Endothelial cell of umbilical vein (primary cell): ENCODE data around the gene EPB41L1. TPM values are rescaled to one million over a fixed set of nuclear protein-coding genes. Genes with fewer than 3 reads are reported as not detected.

Experiments
- BruUV-seq: library from RNA; stranded (reverse); fragments of 400-500 nt; replicated peaks from 2 replicates; lab custom pipeline; 2021; lab: Mats Ljungman, UMichigan
- CTCF ChIA-PET: fragments of 300-600, 350-600 bp; sonication (Branson Sonifier 250); formaldehyde crosslinking; loops from one replicate; lab custom pipeline; 2021; ENCODE audit warnings: antibody characterized with exemption, inconsistent platforms; lab: Charles Lee
- POLR2A ChIA-PET: fragments of 300-600, 350-600 bp; sonication (Branson Sonifier 250); formaldehyde crosslinking; loops from one replicate; lab custom pipeline; 2021; ENCODE audit warnings: antibody characterized with exemption, inconsistent platforms; lab: Charles Lee
- DNase-seq: peaks from one replicate; pipeline ENCODE4 v3.0.0-alpha.2; 2011; ENCODE audit warnings: low read depth, low spot score
- FAIRE-seq: peaks from 2 replicates; lab custom pipeline; 2011; peaks lifted over from hg19 to GRCh38; lab: Jason Lieb, UNC
- H2AFZ ChIP-seq: 2 replicates; pipeline ENCODE4 v1.6.0; 2012; ENCODE audit warnings: low read depth, low read length, control low read depth, inconsistent platforms
- H3K27ac ChIP-seq: 2 replicates; pipeline ENCODE4 v1.5.1; 2011; ENCODE audit warnings: low read depth, mild to moderate bottlenecking, control low read depth, low read length, moderate library complexity; ENCODE audit not compliant: insufficient read depth
- H3K27me3 ChIP-seq, 2 experiments: 2 replicates each; pipeline versions ENCODE4 v1.6.0 to v1.6.1; 2011; ENCODE audit warnings: low read length in 2 of 2, mixed read lengths in 1 of 2; ENCODE audit not compliant: control insufficient read depth in 2 of 2, insufficient read depth in 2 of 2
- H3K36me3 ChIP-seq, 2 experiments: 2 replicates in 1 of 2; 3 replicates in 1 of 2; pipeline ENCODE4 v1.5.1; 2011; ENCODE audit warnings: low read length in 2 of 2, mild to moderate bottlenecking in 1 of 2, moderate library complexity in 1 of 2; ENCODE audit not compliant: control insufficient read depth in 2 of 2, insufficient read depth in 2 of 2; ENCODE audit errors: extremely low read depth in 1 of 2
- H3K4me1 ChIP-seq: 3 replicates; pipeline ENCODE4 v1.5.1; 2011; ENCODE audit warnings: mild to moderate bottlenecking, low read length; ENCODE audit not compliant: control insufficient read depth, insufficient read depth; ENCODE audit errors: extremely low read depth
- H3K4me2 ChIP-seq: 2 replicates; pipeline ENCODE4 v1.6.1; 2011; ENCODE audit warnings: low read length, control low read depth, mixed read lengths; ENCODE audit not compliant: insufficient read depth
- H3K4me3 ChIP-seq, 3 experiments: fragments of 200-600 bp in 1 of 3; sonication (generic), shearing (Covaris generic) in 1 of 3; replicated peaks in 1 of 3; 2 replicates each; pipeline ENCODE4 v1.5.1; 2011 to 2016; ENCODE audit warnings: control low read depth in 3 of 3, low read length in 3 of 3, mild to moderate bottlenecking in 2 of 3, inconsistent platforms in 1 of 3, low read depth in 1 of 3, moderate library complexity in 1 of 3; ENCODE audit not compliant: insufficient read depth in 1 of 3
- H3K79me2 ChIP-seq: 2 replicates; pipeline ENCODE4 v1.6.0; 2012; ENCODE audit warnings: low read length, inconsistent platforms; ENCODE audit not compliant: control insufficient read depth, insufficient read depth
- H3K9ac ChIP-seq: replicated peaks from 2 replicates; pipeline ENCODE3; 2011; ENCODE audit warnings: low read length, control low read depth; ENCODE audit not compliant: insufficient read depth; ENCODE audit errors: extremely low read depth
- H3K9me1 ChIP-seq: replicated peaks from 3 replicates; pipeline ENCODE4 v1.6.0; 2011; ENCODE audit warnings: mild to moderate bottlenecking, low read length; ENCODE audit not compliant: control insufficient read depth, insufficient read depth; ENCODE audit errors: extremely low read depth
- H3K9me3 ChIP-seq: replicated peaks from 2 replicates; pipeline ENCODE4 v1.5.1; 2012; ENCODE audit warnings: low read length, inconsistent platforms; ENCODE audit not compliant: control insufficient read depth, insufficient read depth
- H4K20me1 ChIP-seq: replicated peaks from 2 replicates; pipeline ENCODE3; 2011; ENCODE audit warnings: mild to moderate bottlenecking, low read length; ENCODE audit not compliant: control insufficient read depth, insufficient read depth; ENCODE audit errors: extremely low read depth
- CTCF ChIP-seq, 2 donors: IDR thresholded peaks; 1 replicate in 1 of 2; 2 replicates in 1 of 2; pipeline ENCODE4 v1.5.1; 2011; ENCODE audit warnings: low read length in 2 of 2, mild to moderate bottlenecking in 2 of 2, moderate library complexity in 2 of 2, control low read depth in 1 of 2, inconsistent platforms in 1 of 2, low read depth in 1 of 2; ENCODE audit not compliant: insufficient read depth in 1 of 2; ENCODE audit errors: extremely low read depth in 1 of 2
- EZH2 ChIP-seq: IDR thresholded peaks from 2 replicates; pipeline ENCODE4 v1.6.1; 2012; ENCODE audit warnings: borderline replicate concordance, low read depth, mild to moderate bottlenecking, moderate library complexity, low read length, inconsistent platforms; ENCODE audit not compliant: severe bottlenecking
- FOS ChIP-seq: IDR thresholded peaks from 2 replicates; pipeline ENCODE4 v1.6.1; 2011; ENCODE audit warnings: mild to moderate bottlenecking, low read length, moderate library complexity, borderline replicate concordance; ENCODE audit not compliant: insufficient read depth
- GATA2 ChIP-seq: IDR thresholded peaks from 2 replicates; pipeline ENCODE4 v1.7.0; 2011; ENCODE audit warnings: low read depth, mild to moderate bottlenecking, moderate library complexity, mixed read lengths, low read length; ENCODE audit not compliant: insufficient read length, insufficient read depth
- JUN ChIP-seq: IDR thresholded peaks from 2 replicates; pipeline ENCODE4 v1.6.1; 2011; ENCODE audit warnings: borderline replicate concordance, low read depth; ENCODE audit not compliant: insufficient read length, insufficient read depth
- MYC ChIP-seq: IDR thresholded peaks from one replicate; pipeline ENCODE4 v1.6.1; 2011; ENCODE audit warnings: mild to moderate bottlenecking, low read depth, low read length
- POLR2A ChIP-seq: IDR thresholded peaks from 2 replicates; pipeline ENCODE4 v1.6.1; 2012; ENCODE audit warnings: low read depth, mild to moderate bottlenecking, control low read depth, low read length
- POLR2AphosphoS5 ChIP-seq: IDR thresholded peaks from 2 replicates; pipeline ENCODE4 v1.6.1; 2012; ENCODE audit warnings: low read depth, mild to moderate bottlenecking, control low read depth, low read length, moderate library complexity; ENCODE audit not compliant: insufficient read depth
- dilution Hi-C: fragments of 300-500 bp; cut with MboI; formaldehyde crosslinking; loops from one replicate; pipeline ENCODE4 v1.15.0; 2019; ENCODE audit warnings: low sequenced_read_pairs; ENCODE audit not compliant: extremely low pct_ligation_motif_present
- intact Hi-C: fragments of 100-400 bp; cut with micrococcal nuclease; formaldehyde crosslinking; loops from one replicate; pipeline ENCODE4 v1.10.0; 2022
- polyA plus RNA-seq, 4 experiments: library from polyadenylated mRNA; depleted of rRNA in 3 of 4; stranded (reverse) in 3 of 4; unstranded in 1 of 4; fragments of >200 nt; gene quantifications; 2 replicates each; pipeline versions ENCODE4 v1.2.1 to v1.2.3, GENCODE V29; 2011 to 2012; ENCODE audit warnings: missing spikeins in 1 of 4
- total RNA-seq: library from RNA; stranded (reverse); gene quantifications from 2 replicates; pipeline ENCODE4 v1.2.3, GENCODE V29; 2021
- TF ChIP-seq, protein P1 (sequence below): IDR thresholded peaks from 2 replicates; pipeline ENCODE4 v1.6.1; 2011; ENCODE audit not compliant: insufficient read depth, insufficient read length

EPB41L1 gene
- total and polyA plus RNA-seq, 2 donors (not counting 3 experiments of a cell fraction or from before 2014, with no cell fraction given): 6.1 to 12.2 TPM

- dilution Hi-C loops: no loop called here
- Histone ChIP-seq H3K27me3 (peaks cover 0 to 3% of the 10 kb centered on the region in 2 experiments), H2AFZ (no peak overlapping the region), H3K9ac (no peak overlapping the region), H3K4me2 (no peak overlapping the region), H3K36me3 (no peaks in the 10 kb centered on the region), H3K4me3 (no peak overlapping the region), H3K27ac (no peak overlapping the region), H3K4me1 (no peaks in the 10 kb centered on the region), H3K9me1 (no peaks in the 10 kb centered on the region), H3K9me3 (no peaks in the 10 kb centered on the region), H3K79me2 (no peaks in the 10 kb centered on the region), H4K20me1 (no peaks in the 10 kb centered on the region)
- DNase-seq (no peak), FAIRE-seq (no peak)
- intact Hi-C loops: loop anchor here (10.0 kb wide), 1 partner anchor 120 kb away; no protein-coding TSS in a partner anchor
- CTCF ChIA-PET: interaction anchor here (1.0 to 6.3 kb wide), 13 partner anchors 10 to 612 kb away, joined by 3 to 96 read pairs (median 5); no protein-coding TSS in a partner anchor
- POLR2A ChIA-PET: no interaction called here
- BruUV-seq: no TSS peak
- TF ChIP-seq MYC (no peak), POLR2AphosphoS5 (no peak), POLR2A (no peak), JUN (no peak), FOS (no peak)
- TF ChIP-seq, protein P1, sequence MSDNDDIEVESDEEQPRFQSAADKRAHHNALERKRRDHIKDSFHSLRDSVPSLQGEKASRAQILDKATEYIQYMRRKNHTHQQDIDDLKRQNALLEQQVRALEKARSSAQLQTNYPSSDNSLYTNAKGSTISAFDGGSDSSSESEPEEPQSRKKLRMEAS: no peak
Measured at GRCh38 chr20:36274181-36274841, 119.8 kb downstream of the EPB41L1 start.

DNA sequence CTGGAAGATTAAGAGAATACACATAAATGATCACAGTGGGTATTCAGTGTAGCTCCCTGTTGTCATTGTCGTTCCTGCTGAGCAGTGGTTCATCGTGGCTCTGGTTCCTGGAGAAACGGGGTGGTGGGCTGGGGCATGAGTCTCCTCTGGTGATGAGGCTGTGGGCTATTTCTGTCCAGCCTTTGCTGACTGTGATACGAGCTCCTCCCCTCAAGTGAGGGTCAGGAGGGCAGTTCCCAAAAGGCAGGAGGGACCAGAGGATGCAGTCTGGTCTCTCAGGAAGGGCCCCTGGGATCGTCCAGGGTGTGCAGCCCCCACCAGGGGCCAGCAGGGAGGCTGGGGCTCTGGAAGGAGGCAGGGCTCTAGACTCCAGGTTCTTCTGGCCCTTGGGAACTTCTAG, 120.5 kb downstream of the EPB41L1 start:
- no peak overlapping the region for H3K27ac ChIP-seq
- DNase-seq: no peak
- TF ChIP-seq, protein P1: no peak
- TF ChIP-seq POLR2A (no peak), EZH2 (no peak), CTCF (IDR thresholded peaks at IDR 0.05; ENCODE audit: extremely low read depth in 1 of 2, insufficient read depth in 1 of 2, low read depth in 1 of 2, low read length in 2 of 2) (no peak), GATA2 (no peak), POLR2AphosphoS5 (no peak), FOS (no peak), MYC (no peak), JUN (no peak)
- H3K9ac ChIP-seq: no peak overlapping the region
- H3K79me2 ChIP-seq: no peaks in the 10 kb centered on the region
- H3K4me2 ChIP-seq: no peak overlapping the region
- ChIA-PET CTCF (interaction anchor here (2.1 kb wide), 1 partner anchor 164 kb away, joined by 8 read pairs; no protein-coding TSS in a partner anchor), POLR2A (no interaction called here)
- BruUV-seq: no TSS peak
- intact Hi-C loops (loop anchor here (10.0 kb wide), 1 partner anchor 120 kb away; no protein-coding TSS in a partner anchor), dilution Hi-C loops (no loop called here)
- no peaks in the 10 kb centered on the region for H3K4me1 ChIP-seq
- H3K9me3 ChIP-seq: no peaks in the 10 kb centered on the region
- H2AFZ ChIP-seq: no peak overlapping the region
- no peak overlapping the region for H3K4me3 ChIP-seq
- FAIRE-seq: no peak
- H3K36me3 ChIP-seq: no peaks in the 10 kb centered on the region
- H3K9me1 ChIP-seq: no peaks in the 10 kb centered on the region
- H3K27me3 ChIP-seq: peaks cover 0 to 3% of the 10 kb centered on the region in 2 experiments
- H4K20me1 ChIP-seq: no peaks in the 10 kb centered on the region
